Subcutaneous abdominal adipose tissue (tissue), 5 donors: ENCODE results near the gene BCAS4.

Experiments
- H3K27ac ChIP-seq: one replicate; pipeline ENCODE4 v1.7.0; 2013; ENCODE audit warnings: low read depth, mild to moderate bottlenecking, inconsistent platforms, low read length, moderate library complexity
- H3K27me3 ChIP-seq, 5 donors: one replicate each; pipeline ENCODE4 v1.7.0; 2013; ENCODE audit warnings: low read length in 5 of 5, inconsistent platforms in 1 of 5; ENCODE audit not compliant: control insufficient read depth in 5 of 5, insufficient read depth in 4 of 5
- H3K36me3 ChIP-seq, 5 donors: one replicate each; pipeline ENCODE4 v1.7.0; 2013; ENCODE audit warnings: low read length in 5 of 5; ENCODE audit not compliant: control insufficient read depth in 5 of 5, insufficient read depth in 5 of 5
- H3K4me1 ChIP-seq, 5 donors: one replicate each; pipeline ENCODE4 v1.7.0; 2013; ENCODE audit warnings: low read length in 5 of 5, mild to moderate bottlenecking in 3 of 5, moderate library complexity in 1 of 5; ENCODE audit not compliant: control insufficient read depth in 5 of 5, insufficient read depth in 5 of 5
- H3K4me3 ChIP-seq, 5 donors: one replicate each; pipeline ENCODE4 v1.7.0; 2013; ENCODE audit warnings: low read length in 5 of 5, low read depth in 1 of 5
- H3K9ac ChIP-seq, 5 donors: one replicate each; pipeline ENCODE4 v1.7.0; 2013; ENCODE audit warnings: low read length in 5 of 5, mild to moderate bottlenecking in 4 of 5, moderate library complexity in 3 of 5
- H3K9me3 ChIP-seq, 5 donors: one replicate each; pipeline ENCODE4 v1.7.0; 2013; ENCODE audit warnings: low read length in 5 of 5; ENCODE audit not compliant: control insufficient read depth in 5 of 5
- donor health status: healthy.
- donor health status: healthy.
- donor health status: healthy.
- donor health status: healthy.
- donor health status: healthy.

BCAS4 gene

DNA sequence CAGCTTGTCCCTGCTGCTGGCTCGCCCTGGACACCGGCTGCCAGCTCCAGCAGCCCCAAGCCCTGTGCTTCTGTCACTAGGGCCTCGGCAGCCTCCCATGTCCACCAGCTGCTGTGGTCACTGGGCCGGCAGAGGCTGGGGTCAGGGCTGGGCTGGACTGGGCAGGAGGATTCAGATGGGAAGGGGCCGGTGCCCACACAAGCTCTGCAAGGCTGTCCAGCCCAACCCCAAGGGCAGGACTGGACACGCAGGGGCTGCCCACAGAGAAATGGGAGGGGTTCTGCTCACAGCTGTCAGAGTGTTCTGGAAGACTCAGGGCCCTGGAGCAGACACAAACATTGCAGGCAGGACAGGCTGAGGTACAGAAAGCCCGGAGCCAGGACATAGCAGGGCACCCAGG lies 70.7 kb downstream of the BCAS4 start:
- H3K27me3 ChIP-seq = peaks cover 0 to 16% (median 8%) of the 10 kb centered on the region in 5 donors
- H3K4me3 ChIP-seq = no peak overlapping the region
- H3K4me1 ChIP-seq = no peaks in the 10 kb centered on the region
- no peak overlapping the region for H3K27ac ChIP-seq
- H3K36me3 ChIP-seq = no peaks in the 10 kb centered on the region
- H3K9me3 ChIP-seq = no peaks in the 10 kb centered on the region
- no peak overlapping the region for H3K9ac ChIP-seq

DNA sequence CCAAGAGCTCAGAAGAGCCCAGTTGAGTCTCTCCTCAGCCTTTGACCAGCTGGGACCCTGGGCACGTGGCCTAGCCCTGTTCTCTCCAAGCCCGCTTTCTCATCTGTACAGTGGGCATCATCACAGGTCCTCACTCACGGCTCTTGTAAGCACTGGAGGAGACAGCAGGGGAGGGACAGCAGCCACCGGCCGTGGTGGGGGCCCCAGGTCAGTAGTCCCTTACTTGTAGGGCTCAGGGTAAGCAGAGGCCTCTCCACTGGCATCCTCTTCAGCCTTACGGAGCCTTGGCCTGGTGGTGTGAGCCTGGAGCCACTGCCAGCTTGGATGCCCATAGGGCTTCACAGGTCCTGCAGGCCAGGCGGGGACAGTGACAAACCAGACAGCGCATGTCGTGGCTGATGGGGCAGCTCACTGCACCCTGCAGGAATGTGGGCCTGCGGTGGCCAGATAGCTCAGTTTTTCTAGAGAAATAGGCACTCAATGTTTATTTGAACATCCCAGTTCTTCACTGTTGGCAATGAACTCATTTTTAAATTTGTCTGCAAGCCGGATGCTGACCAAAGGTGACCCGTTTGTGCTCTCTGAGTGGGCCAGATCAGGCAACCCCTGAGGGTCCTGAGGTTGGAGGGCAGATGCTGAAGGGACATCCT lies 71.3 kb downstream of the BCAS4 start:
- Histone ChIP-seq H3K4me1 (no peaks in the 10 kb centered on the region), H3K27ac (no peak overlapping the region), H3K36me3 (no peaks in the 10 kb centered on the region), H3K9ac (no peak overlapping the region), H3K9me3 (no peaks in the 10 kb centered on the region), H3K27me3 (peaks cover 0 to 16% (median 5%) of the 10 kb centered on the region in 5 donors), H3K4me3 (no peak overlapping the region)

DNA sequence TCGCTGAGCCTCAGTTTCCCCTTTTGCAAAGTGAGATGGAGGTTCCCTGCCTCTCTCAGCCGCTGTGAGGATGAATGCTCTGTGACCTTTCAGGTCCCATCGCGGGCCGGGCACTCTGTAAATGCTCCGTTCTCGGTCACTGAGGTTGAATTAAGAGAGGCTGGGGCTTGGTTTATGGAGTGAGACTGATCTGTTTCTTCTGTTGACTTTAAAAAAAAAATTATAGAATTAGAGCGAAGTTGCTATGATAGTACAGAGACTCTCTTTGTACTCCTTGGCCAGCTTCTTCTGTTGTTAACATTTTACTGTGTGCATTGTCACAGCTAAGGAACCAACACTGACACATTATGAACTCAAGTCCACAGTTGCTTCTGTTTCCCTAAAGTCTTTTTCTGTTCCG lies 72.0 kb downstream of the BCAS4 start:
- no peaks in the 10 kb centered on the region for H3K4me1 ChIP-seq
- H3K9me3 ChIP-seq = no peaks in the 10 kb centered on the region
- H3K27ac ChIP-seq = no peak overlapping the region
- no peak overlapping the region for H3K9ac ChIP-seq
- peaks cover 0 to 14% (median 3%) of the 10 kb centered on the region in 5 donors for H3K27me3 ChIP-seq
- H3K4me3 ChIP-seq = no peak overlapping the region
- no peaks in the 10 kb centered on the region for H3K36me3 ChIP-seq

DNA sequence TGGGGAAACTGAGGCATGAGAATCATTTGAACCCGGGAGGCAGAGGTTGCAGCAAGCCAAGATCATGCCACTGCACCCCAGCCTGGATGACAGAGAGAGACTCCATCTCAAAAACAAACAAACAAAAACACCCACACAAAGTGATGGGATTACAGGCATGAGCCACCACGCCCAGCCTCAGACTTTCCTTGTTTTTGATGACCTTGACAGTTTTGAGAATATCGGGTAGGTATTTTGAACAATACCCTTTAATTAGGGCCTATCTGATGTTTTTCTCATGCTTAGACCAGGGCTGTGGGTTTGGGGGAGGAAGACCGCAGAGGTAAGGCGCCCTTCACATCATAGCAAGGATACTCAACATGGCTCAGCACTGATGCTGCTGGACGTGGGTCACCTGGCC lies 72.9 kb downstream of the BCAS4 start:
- no peak overlapping the region for H3K9ac ChIP-seq
- no peaks in the 10 kb centered on the region for H3K9me3 ChIP-seq
- H3K4me1 ChIP-seq = peaks cover 0 to 4% (median 0%) of the 10 kb centered on the region in 5 donors
- no peak overlapping the region for H3K4me3 ChIP-seq
- H3K27ac ChIP-seq = no peak overlapping the region
- H3K27me3 ChIP-seq = peaks cover 0 to 14% (median 2%) of the 10 kb centered on the region in 5 donors
- H3K36me3 ChIP-seq = no peaks in the 10 kb centered on the region

DNA sequence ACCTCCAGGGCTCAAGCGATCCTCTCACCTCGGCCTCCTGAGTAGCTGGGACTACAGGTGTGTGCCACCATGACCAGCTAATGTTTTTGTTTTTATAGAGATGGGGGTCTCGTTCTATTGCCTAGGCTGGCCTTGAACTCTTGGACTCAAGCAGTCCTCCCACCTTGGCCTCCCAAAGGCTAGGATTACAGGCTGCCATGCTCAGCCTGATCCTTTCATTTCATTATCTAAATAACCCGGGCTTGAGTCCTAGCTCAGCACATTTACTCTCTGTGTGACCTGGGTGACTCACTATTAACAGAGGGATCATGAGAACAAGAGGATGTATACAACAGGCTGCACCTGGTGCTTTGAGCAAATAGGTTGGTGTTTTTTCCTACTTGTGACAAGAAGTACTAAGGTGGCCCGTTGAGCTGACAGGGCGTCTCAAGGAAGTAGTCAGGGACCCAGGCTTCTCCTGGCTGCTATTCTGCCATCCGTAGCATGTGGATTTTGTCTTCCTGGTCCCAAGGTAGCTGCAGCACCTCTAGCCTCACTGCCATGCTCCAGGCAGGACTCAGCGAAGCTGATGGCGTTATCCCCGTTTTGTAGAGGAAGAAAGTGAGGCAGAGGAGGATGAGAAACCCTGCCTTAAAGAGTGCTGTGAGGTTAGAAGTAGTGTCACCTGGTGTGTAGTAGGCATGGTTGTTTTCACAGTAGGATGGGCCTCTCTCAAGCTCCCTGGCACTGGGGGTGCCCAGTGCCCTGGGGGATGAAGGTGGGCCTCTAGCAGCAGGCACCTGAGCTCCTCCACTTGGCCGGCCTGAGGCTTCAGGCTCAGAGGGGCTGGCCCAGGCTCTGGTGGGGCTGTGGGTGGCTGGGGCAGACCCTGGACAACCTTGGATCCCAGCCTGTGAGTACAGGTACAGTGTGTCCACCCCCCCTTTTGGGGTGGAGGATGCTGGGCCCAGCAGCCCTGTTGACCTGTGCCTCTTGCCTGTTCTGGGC lies 73.9 kb downstream of the BCAS4 start:
- Histone ChIP-seq H3K36me3 (no peaks in the 10 kb centered on the region), H3K27me3 (peaks cover 0 to 11% (median 2%) of the 10 kb centered on the region in 5 donors), H3K27ac (no peak overlapping the region), H3K9ac (no peak overlapping the region), H3K4me3 (no peak overlapping the region), H3K4me1 (peaks cover 0 to 4% (median 0%) of the 10 kb centered on the region in 5 donors), H3K9me3 (no peaks in the 10 kb centered on the region)

DNA sequence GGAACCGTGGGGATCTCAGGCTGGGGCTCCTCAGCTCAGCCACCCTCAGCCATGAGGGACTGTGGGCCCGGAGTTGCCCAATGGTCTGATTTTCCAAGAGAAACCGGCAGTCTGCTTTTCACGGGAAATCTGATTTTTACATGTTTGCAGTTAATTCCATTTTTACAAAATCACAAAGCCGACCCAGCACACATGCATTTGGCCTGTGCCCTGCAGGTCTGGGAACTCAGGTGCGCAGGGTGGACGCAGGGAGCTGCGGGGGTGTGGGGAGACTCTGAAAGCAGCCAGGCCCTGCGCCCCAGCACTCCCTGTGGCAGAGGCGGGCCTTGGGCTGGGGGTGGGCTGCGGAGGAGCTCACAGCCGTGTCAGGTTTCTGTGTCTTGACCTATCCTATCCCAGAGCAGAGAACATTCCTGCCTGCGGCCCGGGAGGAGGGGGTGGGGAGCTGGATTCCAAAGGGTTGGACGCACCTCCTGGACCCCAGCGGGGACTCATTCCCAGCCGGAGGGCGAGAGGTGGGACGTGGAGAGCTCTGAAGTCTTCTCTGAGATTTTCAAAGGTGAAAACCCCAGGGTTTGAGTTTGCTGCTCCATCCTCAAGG lies 75.8 kb downstream of the BCAS4 start:
- Histone ChIP-seq H3K27ac (no peak overlapping the region), H3K4me1 (peaks cover 0 to 4% (median 0%) of the 10 kb centered on the region in 5 donors), H3K4me3 (no peak overlapping the region), H3K27me3 (peaks cover 0 to 5% (median 0%) of the 10 kb centered on the region in 5 donors), H3K9ac (no peak overlapping the region), H3K9me3 (no peaks in the 10 kb centered on the region), H3K36me3 (no peaks in the 10 kb centered on the region)

DNA sequence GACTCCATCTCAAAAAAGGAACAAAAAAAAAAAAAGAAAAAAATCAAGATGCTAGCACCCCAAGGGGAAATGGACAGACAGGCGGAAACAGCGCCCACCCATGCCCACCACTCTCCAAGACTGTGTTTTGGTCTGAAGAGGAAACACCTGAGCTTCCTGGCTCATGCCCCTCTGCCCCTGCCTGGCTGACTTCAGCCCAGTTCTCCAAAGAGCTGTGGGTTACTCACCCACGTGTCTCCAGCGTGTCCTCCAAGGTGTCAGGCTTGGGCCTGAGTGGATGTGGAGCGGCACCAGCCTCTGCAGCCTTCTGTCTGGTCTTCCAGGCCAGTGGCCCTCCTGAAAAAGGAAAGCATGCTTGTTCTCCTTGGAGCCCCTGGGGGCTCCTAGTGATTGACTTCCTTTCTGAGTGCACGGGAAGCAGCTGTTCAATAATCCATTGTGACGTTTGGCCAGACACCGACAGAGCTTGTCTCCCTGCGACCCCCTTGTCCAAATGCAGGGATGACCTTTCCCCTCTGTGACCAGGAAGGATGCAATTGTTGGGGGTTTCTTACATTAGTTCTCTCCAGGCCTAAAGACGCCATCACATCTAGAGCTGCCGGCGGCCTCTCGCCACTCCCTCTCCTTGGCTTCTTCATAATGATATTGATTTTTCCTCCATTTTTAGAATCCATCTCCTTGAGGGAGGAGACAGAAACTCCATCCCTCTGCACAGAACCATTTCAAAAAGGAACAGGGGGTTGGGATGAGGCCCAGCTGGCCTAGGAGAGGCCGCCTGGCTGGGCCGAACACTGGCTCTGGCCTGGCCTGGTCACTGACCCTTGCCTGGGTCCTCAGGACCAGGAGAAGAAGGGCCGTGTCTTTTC lies 77.9 kb downstream of the BCAS4 start:
- Histone ChIP-seq H3K9me3 (no peaks in the 10 kb centered on the region), H3K9ac (no peak overlapping the region), H3K36me3 (no peaks in the 10 kb centered on the region), H3K27me3 (no peaks in the 10 kb centered on the region), H3K4me3 (no peak overlapping the region), H3K27ac (no peak overlapping the region), H3K4me1 (peaks cover 0 to 4% (median 0%) of the 10 kb centered on the region in 5 donors)

DNA sequence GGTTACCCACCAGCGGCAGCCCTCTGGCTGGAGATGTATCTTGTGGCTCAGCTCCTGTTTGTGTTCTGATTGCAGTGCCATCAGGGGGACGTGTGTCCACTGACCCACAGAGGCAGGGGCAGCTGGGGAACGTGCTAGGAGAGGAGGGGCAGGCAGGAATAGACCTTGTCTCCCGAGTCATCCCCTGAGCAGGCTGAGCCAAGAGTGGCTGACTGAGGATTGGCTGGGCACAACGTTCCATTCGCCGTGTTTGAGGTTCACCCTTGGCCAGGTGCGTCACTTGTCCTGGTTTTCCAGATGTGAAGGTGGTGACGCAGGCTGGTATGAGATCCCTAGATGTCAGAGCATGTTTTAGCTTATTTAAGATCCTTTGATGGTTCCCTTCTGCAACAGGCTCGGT lies 78.7 kb downstream of the BCAS4 start:
- H3K9ac ChIP-seq = no peak overlapping the region
- H3K4me1 ChIP-seq = peaks cover 0 to 4% (median 0%) of the 10 kb centered on the region in 5 donors
- no peaks in the 10 kb centered on the region for H3K27me3 ChIP-seq
- no peaks in the 10 kb centered on the region for H3K9me3 ChIP-seq
- H3K36me3 ChIP-seq = no peaks in the 10 kb centered on the region
- no peak overlapping the region for H3K27ac ChIP-seq
- H3K4me3 ChIP-seq = no peak overlapping the region

DNA sequence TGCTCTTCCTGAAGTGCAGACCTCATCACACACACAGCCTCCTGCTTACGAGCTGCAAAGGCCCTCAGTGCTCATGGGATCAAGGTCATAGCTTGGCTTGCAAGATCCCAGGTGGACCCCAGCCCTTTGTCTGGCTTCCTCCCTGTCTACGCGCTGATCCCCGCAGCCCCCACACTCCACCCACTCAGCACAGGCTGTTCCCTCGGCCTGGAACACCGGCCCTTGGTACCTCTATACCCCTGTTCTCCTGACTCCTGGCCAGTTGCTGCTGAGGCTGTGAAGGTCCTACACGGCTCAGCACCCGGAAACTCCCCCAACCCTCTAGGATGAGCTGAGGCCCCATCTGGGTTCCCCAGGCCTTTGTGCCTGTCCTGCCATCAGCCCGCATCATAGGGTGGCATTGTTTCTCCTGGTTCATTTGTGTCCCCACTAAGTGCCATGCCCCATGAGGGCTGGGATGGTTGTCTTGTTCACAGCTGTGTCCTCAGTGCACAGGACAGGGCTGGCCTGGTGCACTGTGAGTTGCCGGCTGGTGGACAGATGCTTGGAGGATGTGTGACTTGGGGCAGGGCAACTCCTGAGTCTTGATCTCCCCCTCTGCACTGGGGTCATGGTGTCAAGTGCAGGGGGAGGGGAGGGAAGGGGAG lies 79.4 kb downstream of the BCAS4 start:
- H3K9me3 ChIP-seq = no peaks in the 10 kb centered on the region
- H3K9ac ChIP-seq = no peak overlapping the region
- no peaks in the 10 kb centered on the region for H3K27me3 ChIP-seq
- peaks cover 0 to 4% (median 0%) of the 10 kb centered on the region in 5 donors for H3K4me1 ChIP-seq
- H3K27ac ChIP-seq = no peak overlapping the region
- H3K36me3 ChIP-seq = no peaks in the 10 kb centered on the region
- no peak overlapping the region for H3K4me3 ChIP-seq
